ENCODE measurements around the gene ANKFN1. TPM values are rescaled to one million over a fixed set of nuclear protein-coding genes. Genes with fewer than 3 reads are reported as not detected.
"Not testable (repeated sequence)": the region's sequence is repeated elsewhere in the genome, so short reads cannot be mapped to it uniquely, and the experiment has no call there.

The ANKFN1 gene
- total and polyA plus RNA-seq, 7 donors = 0.12 to 0.55 (median 0.26) TPM; not detected in 3

GRCh38 chr17:56407086-56407485 is 253.8 kb downstream of the ANKFN1 start:
- DNase-seq = no peak
- H3K27me3 ChIP-seq = no peaks in the 10 kb centered on the region
- WGBS, 2 donors = 38 to 72% methylated on average over 1 of the region's 1 CpG
- intact Hi-C loops (cut with DNase I) = no loop called here
- H3K4me3 ChIP-seq = no peak overlapping the region
- H3K27ac ChIP-seq = no peak overlapping the region
- TF ChIP-seq EP300 (IDR thresholded peaks at IDR 0.05) = no peak
- no peak for TF ChIP-seq CTCF (IDR thresholded peaks at IDR 0.05)
- TF ChIP-seq POLR2AphosphoS5 (IDR thresholded peaks at IDR 0.05) = no peak
- H3K4me1 ChIP-seq = no peaks in the 10 kb centered on the region
- no peaks in the 10 kb centered on the region for H3K9me3 ChIP-seq
- no peaks in the 10 kb centered on the region for H3K36me3 ChIP-seq

- DNase-seq; intact Hi-C loops (cut with DNase I); H3K4me3 ChIP-seq; H3K27me3 ChIP-seq; H3K27ac ChIP-seq; H3K4me1 ChIP-seq; H3K9me3 ChIP-seq; H3K36me3 ChIP-seq: not testable (repeated sequence)
- WGBS, 2 donors = 45 to 73% methylated on average over 2 of the region's 2 CpGs
These were observed 259.1 kb downstream of the ANKFN1 start for GRCh38 chr17:56412356-56412755.

- WGBS, 2 donors = 89 to 91% methylated on average over 5 of the region's 5 CpGs
- DNase-seq = no peak
These were observed 263.5 kb downstream of the ANKFN1 start for GRCh38 chr17:56416682-56417351.

GRCh38 chr17:56424005-56424404 is 270.7 kb downstream of the ANKFN1 start:
- 78 to 87% methylated on average over 2 of the region's 2 CpGs for WGBS, 2 donors
- H3K4me3 ChIP-seq = no peak overlapping the region
- H3K27me3 ChIP-seq = no peaks in the 10 kb centered on the region
- no peaks in the 10 kb centered on the region for H3K9me3 ChIP-seq
- DNase-seq = no peak
- no peak overlapping the region for H3K27ac ChIP-seq
- H3K4me1 ChIP-seq = no peaks in the 10 kb centered on the region
- intact Hi-C loops (cut with DNase I) = no loop called here
- H3K36me3 ChIP-seq = no peaks in the 10 kb centered on the region
- TF ChIP-seq POLR2AphosphoS5 (IDR thresholded peaks at IDR 0.05) = no peak

More at GRCh38 chr17:56416682-56417351, 263.5 kb downstream of the ANKFN1 start:
- no peaks in the 10 kb centered on the region for H3K4me1 ChIP-seq
- H3K27me3 ChIP-seq = no peaks in the 10 kb centered on the region
- H3K9me3 ChIP-seq = peaks cover 0 to 3% (median 0%) of the 10 kb centered on the region in 4 donors
- TF ChIP-seq CTCF (IDR thresholded peaks at IDR 0.05) (no peak), POLR2AphosphoS5 (IDR thresholded peaks at IDR 0.05) (no peak), EP300 (IDR thresholded peaks at IDR 0.05) (no peak), POLR2A (IDR thresholded peaks at IDR 0.05) (no peak)
- H3K36me3 ChIP-seq = no peaks in the 10 kb centered on the region
- no peak overlapping the region for H3K27ac ChIP-seq
- intact Hi-C loops (cut with DNase I) = no loop called here
- H3K4me3 ChIP-seq = no peak overlapping the region

GRCh38 chr17:56424543-56425044 is 271.3 kb downstream of the ANKFN1 start:
- WGBS, 2 donors = 51 to 57% methylated on average over 2 of the region's 2 CpGs
- TF ChIP-seq POLR2AphosphoS5 (IDR thresholded peaks at IDR 0.05) = no peak
- no peak for TF ChIP-seq POLR2A (IDR thresholded peaks at IDR 0.05)
- TF ChIP-seq CTCF (IDR thresholded peaks at IDR 0.05) = no peak
- TF ChIP-seq EP300 (IDR thresholded peaks at IDR 0.05) = no peak
- no peak overlapping the region for H3K27ac ChIP-seq
- H3K36me3 ChIP-seq = no peaks in the 10 kb centered on the region
- intact Hi-C loops (cut with DNase I) = no loop called here
- no peak overlapping the region for H3K4me3 ChIP-seq
- no peaks in the 10 kb centered on the region for H3K9me3 ChIP-seq
- no peak for DNase-seq
- H3K27me3 ChIP-seq = no peaks in the 10 kb centered on the region
- H3K4me1 ChIP-seq = no peaks in the 10 kb centered on the region

- H3K36me3 ChIP-seq = no peaks in the 10 kb centered on the region
- H3K27me3 ChIP-seq = no peaks in the 10 kb centered on the region
- no peak overlapping the region for H3K27ac ChIP-seq
- TF ChIP-seq POLR2AphosphoS5 (IDR thresholded peaks at IDR 0.05) (no peak), CTCF (IDR thresholded peaks at IDR 0.05) (no peak), EP300 (IDR thresholded peaks at IDR 0.05) (no peak), POLR2A (IDR thresholded peaks at IDR 0.05) (no peak)
- no peak overlapping the region for H3K4me3 ChIP-seq
- intact Hi-C loops (cut with DNase I) = no loop called here
- H3K4me1 ChIP-seq = no peaks in the 10 kb centered on the region
- WGBS, 2 donors = 86 to 91% methylated on average over 4 of the region's 4 CpGs
- DNase-seq = no peak
- no peaks in the 10 kb centered on the region for H3K9me3 ChIP-seq
These were observed 272.2 kb downstream of the ANKFN1 start for GRCh38 chr17:56425483-56425882.
